ENCODE results near the gene CHCHD10. TPM values are rescaled to one million over a fixed set of nuclear protein-coding genes. Genes with fewer than 3 reads are reported as not detected.
A peak's percentile ranks its signal among the peaks of the same experiment; 100 is the strongest.
"Not testable (repeated sequence)": the region's sequence is repeated elsewhere in the genome, so short reads cannot be mapped to it uniquely, and the experiment has no call there.

CHCHD10 gene
- total RNA-seq, 4 donors from 2014 or later: 22.9 to 97.7 (median 44.6) TPM

DNA sequence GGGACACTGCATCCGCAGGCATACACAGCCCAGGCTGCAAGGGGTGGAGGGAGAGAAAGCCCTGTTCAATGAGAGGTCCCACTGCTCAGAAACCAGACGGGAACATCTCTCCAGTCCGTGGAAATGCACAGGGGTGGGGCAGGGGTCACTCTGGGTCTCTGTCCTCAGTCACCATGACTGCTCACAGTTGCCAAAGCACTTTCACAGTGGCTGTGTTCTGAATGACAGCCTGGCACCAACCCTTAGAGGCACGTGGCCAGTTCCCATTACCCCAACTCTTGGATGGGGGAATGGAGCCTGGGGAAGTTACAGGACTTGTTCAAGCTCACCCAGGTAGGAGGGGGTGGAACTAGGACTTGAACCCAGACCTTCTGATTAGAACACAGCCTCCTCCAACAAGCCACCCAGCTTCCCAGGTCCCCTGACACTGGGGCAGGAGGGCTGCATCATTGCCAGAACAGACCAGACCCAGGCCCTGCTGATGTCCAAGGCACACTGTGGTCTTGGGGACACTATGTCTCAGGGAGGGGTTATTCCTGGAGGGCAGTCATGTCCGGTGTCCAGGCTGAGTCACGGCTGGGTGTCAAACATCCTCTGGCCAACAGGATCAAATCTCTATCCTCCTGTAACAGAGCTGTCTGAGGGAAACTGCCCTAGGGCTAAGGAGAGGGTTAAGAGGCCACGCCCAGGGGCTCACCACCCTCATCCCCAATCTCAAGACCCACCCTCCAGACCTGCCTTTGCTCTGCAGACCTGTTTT is 25.1 kb downstream of the CHCHD10 start:
- no peak overlapping the region for H3K4me3 ChIP-seq
- no peak for DNase-seq (ENCODE audit: extremely low spot score)
- intact Hi-C loops (cut with DNase I): no loop called here
- peak overlapping the region in 1 of 4 donors; percentile 12 for H3K27ac ChIP-seq (replicated peaks in 1 of 4)
- WGBS: 64% methylated on average over 5 of the region's 7 CpGs
- H3K36me3 ChIP-seq: peaks cover 16 to 50% (median 40%) of the 10 kb centered on the region in 4 donors
- peaks cover 0 to 5% (median 0%) of the 10 kb centered on the region in 4 donors for H3K9me3 ChIP-seq
- no peak for TF ChIP-seq EP300 (IDR thresholded peaks at IDR 0.05)
- TF ChIP-seq, protein P1, sequence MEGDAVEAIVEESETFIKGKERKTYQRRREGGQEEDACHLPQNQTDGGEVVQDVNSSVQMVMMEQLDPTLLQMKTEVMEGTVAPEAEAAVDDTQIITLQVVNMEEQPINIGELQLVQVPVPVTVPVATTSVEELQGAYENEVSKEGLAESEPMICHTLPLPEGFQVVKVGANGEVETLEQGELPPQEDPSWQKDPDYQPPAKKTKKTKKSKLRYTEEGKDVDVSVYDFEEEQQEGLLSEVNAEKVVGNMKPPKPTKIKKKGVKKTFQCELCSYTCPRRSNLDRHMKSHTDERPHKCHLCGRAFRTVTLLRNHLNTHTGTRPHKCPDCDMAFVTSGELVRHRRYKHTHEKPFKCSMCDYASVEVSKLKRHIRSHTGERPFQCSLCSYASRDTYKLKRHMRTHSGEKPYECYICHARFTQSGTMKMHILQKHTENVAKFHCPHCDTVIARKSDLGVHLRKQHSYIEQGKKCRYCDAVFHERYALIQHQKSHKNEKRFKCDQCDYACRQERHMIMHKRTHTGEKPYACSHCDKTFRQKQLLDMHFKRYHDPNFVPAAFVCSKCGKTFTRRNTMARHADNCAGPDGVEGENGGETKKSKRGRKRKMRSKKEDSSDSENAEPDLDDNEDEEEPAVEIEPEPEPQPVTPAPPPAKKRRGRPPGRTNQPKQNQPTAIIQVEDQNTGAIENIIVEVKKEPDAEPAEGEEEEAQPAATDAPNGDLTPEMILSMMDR (IDR thresholded peaks at IDR 0.05): no peak
- TF ChIP-seq POLR2AphosphoS5 (IDR thresholded peaks at IDR 0.05): no peak
- TF ChIP-seq POLR2A (IDR thresholded peaks at IDR 0.05; ENCODE audit: low read depth): no peak
- H3K4me1 ChIP-seq: peaks cover 5 to 22% (median 10%) of the 10 kb centered on the region in 4 donors
- no peaks in the 10 kb centered on the region for H3K27me3 ChIP-seq

DNA sequence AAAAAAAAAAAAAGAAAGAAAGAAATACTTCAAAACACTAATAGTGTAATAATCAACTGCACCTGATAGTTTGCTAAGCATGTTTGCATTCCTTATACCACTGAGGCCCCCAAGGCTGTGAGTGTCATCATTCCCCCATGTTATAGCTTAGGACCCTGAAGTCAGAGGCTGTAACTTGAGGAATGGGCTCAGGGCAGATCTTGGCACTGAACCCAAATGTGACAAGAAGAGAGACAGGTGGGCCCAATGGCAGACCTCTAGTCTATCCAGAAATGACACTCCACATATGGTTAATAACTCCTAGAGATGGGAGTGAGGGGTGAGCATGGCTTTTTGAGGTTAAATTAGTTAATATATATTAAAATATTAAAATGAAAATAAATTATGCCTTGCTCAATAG is 30.1 kb downstream of the CHCHD10 start:
- intact Hi-C loops (cut with DNase I): no loop called here
- peaks cover 4 to 20% (median 14%) of the 10 kb centered on the region in 4 donors for H3K36me3 ChIP-seq
- H3K27me3 ChIP-seq: no peaks in the 10 kb centered on the region
- DNase-seq (ENCODE audit: extremely low spot score): no peak
- H3K4me1 ChIP-seq: peaks cover 3 to 13% (median 7%) of the 10 kb centered on the region in 4 donors
- no peaks in the 10 kb centered on the region for H3K9me3 ChIP-seq
- TF ChIP-seq POLR2A (IDR thresholded peaks at IDR 0.05; ENCODE audit: low read depth) (no peak), POLR2AphosphoS5 (IDR thresholded peaks at IDR 0.05) (no peak), EP300 (IDR thresholded peaks at IDR 0.05) (no peak)
- TF ChIP-seq, protein P1 (IDR thresholded peaks at IDR 0.05): no peak
- H3K4me3 ChIP-seq: no peak overlapping the region
- H3K27ac ChIP-seq (replicated peaks in 1 of 4): no peak overlapping the region

- intact Hi-C loops (cut with DNase I); H3K36me3 ChIP-seq; H3K4me1 ChIP-seq; H3K4me3 ChIP-seq; H3K27me3 ChIP-seq; H3K9me3 ChIP-seq; H3K27ac ChIP-seq (replicated peaks in 1 of 4); DNase-seq (ENCODE audit: extremely low spot score): not testable (repeated sequence)
- WGBS: 65% methylated on average over 4 of the region's 4 CpGs
Observed at GRCh38 chr22:23728108-23728507, 39.7 kb downstream of the CHCHD10 start.

DNA sequence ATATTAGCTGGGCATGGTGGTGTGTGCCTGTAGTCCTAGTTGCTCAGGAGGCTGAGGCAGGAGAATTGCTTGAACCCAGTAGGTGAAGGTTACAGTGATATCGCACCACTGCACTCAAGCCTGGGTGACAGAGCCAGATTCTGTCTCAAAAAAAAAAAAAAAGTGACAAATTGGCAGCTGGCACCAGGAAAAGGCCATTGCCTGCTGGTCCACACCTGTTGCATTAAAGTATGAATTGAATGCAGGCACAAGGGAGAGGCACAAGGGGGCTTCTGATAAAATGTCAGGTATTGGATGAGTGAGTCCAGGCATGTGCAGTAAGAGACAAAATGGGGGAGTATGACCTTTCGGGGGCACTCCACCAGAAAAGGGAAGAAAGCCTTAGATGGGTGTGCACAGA is 45.0 kb downstream of the CHCHD10 start:
- intact Hi-C loops (cut with DNase I): no loop called here
- Histone ChIP-seq H3K27ac (replicated peaks in 1 of 4) (no peak overlapping the region), H3K36me3 (no peaks in the 10 kb centered on the region), H3K27me3 (no peaks in the 10 kb centered on the region), H3K9me3 (no peaks in the 10 kb centered on the region), H3K4me1 (peaks cover 0 to under 1% (median 0%) of the 10 kb centered on the region in 4 donors), H3K4me3 (no peak overlapping the region)
- 84% methylated on average over 2 of the region's 2 CpGs for WGBS
- DNase-seq (ENCODE audit: extremely low spot score): no peak
- TF ChIP-seq, protein P1 (IDR thresholded peaks at IDR 0.05): no peak
- TF ChIP-seq POLR2A (IDR thresholded peaks at IDR 0.05; ENCODE audit: low read depth) (no peak), EP300 (IDR thresholded peaks at IDR 0.05) (no peak), POLR2AphosphoS5 (IDR thresholded peaks at IDR 0.05) (no peak)

- intact Hi-C loops (cut with DNase I): no loop called here
- 76% methylated on average over 4 of the region's 4 CpGs for WGBS
- no peak for DNase-seq (ENCODE audit: extremely low spot score)
- TF ChIP-seq, protein P1 (IDR thresholded peaks at IDR 0.05): no peak
- no peak for TF ChIP-seq POLR2A (IDR thresholded peaks at IDR 0.05; ENCODE audit: low read depth)
- TF ChIP-seq EP300 (IDR thresholded peaks at IDR 0.05): no peak
- no peak for TF ChIP-seq POLR2AphosphoS5 (IDR thresholded peaks at IDR 0.05)
- no peak overlapping the region for H3K4me3 ChIP-seq
- no peaks in the 10 kb centered on the region for H3K27me3 ChIP-seq
- no peaks in the 10 kb centered on the region for H3K36me3 ChIP-seq
- peaks cover 0 to 6% (median 5%) of the 10 kb centered on the region in 4 donors for H3K4me1 ChIP-seq
- no peaks in the 10 kb centered on the region for H3K9me3 ChIP-seq
- no peak overlapping the region for H3K27ac ChIP-seq (replicated peaks in 1 of 4)
Observed at GRCh38 chr22:23722160-23722559, 45.6 kb downstream of the CHCHD10 start.
